ENCODE data around the gene CCDC8. TPM values are rescaled to one million over a fixed set of nuclear protein-coding genes. Genes with fewer than 3 reads are reported as not detected.

Gene CCDC8
- polyA plus RNA-seq, 2 of the 4 experiments (the other 2 are of a cell fraction), result 0.04 to 0.08 TPM

DNA sequence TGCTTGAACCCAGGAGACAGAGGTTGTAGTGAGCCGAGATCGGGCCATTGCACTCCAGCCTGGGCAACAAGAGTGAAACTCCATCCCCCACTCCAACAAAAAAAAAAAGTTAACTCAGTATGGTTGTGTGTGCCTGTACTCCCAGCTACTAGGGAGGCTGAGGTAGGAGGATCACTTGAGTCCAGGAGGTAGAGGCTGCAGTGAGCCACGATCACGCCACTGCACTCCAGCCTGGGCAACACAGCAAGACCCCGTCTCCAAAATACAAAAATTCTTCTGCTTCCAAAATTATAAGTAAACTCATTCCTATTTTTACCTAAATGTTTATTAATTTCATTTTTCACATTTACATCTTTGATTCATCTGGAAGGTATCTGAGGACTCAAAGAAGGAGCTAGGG is 43.6 kb upstream of the CCDC8 start:
- no peak overlapping the region for H3K4me3 ChIP-seq
- CTCF ChIA-PET, result interaction anchor here (0.6 to 2.7 kb wide), 12 partner anchors 9 to 1427 kb away, joined by 3 to 8 read pairs (median 4); no protein-coding TSS in a partner anchor
- no peak overlapping the region for H3K27ac ChIP-seq
- H3K9me3 ChIP-seq, result no peaks in the 10 kb centered on the region
- WGBS (ENCODE audit: missing lambda C conversion rate), result 92% methylated on average over 5 of the region's 5 CpGs
- H3K4me1 ChIP-seq, result no peaks in the 10 kb centered on the region
- POLR2A ChIA-PET, result no interaction called here
- FAIRE-seq, result no peak
- no peak for ATAC-seq
- DNase-seq (ENCODE audit: low read depth in 1 of 2, low spot score in 1 of 2), result no peak
- TF ChIP-seq RAD21 (conservative IDR thresholded peaks at IDR 0.05 in 1 of 2, IDR thresholded peaks at IDR 0.05 in 1 of 2), result no peak
- TF ChIP-seq HOXB13 (CRISPR knock-in tag; IDR thresholded peaks at IDR 0.05; ENCODE audit: low read depth), result no peak
- TF ChIP-seq CBX2 (IDR thresholded peaks at IDR 0.05; ENCODE audit: borderline replicate concordance, low read depth), result no peak
- TF ChIP-seq POLR2AphosphoS2 (conservative IDR thresholded peaks at IDR 0.05; ENCODE audit: low read length), result no peak
- no peak for TF ChIP-seq RNF2 (IDR thresholded peaks at IDR 0.05; ENCODE audit: borderline replicate concordance, low read depth)
- TF ChIP-seq, protein P1, sequence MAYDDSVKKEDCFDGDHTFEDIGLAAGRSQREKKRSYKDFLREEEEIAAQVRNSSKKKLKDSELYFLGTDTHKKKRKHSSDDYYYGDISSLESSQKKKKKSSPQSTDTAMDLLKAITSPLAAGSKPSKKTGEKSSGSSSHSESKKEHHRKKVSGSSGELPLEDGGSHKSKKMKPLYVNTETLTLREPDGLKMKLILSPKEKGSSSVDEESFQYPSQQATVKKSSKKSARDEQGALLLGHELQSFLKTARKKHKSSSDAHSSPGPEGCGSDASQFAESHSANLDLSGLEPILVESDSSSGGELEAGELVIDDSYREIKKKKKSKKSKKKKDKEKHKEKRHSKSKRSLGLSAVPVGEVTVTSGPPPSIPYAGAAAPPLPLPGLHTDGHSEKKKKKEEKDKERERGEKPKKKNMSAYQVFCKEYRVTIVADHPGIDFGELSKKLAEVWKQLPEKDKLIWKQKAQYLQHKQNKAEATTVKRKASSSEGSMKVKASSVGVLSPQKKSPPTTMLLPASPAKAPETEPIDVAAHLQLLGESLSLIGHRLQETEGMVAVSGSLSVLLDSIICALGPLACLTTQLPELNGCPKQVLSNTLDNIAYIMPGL (CRISPR knock-in tag; IDR thresholded peaks at IDR 0.05; ENCODE audit: borderline replicate concordance), result no peak
- no peak for TF ChIP-seq RCOR1 (IDR thresholded peaks at IDR 0.05; ENCODE audit: low read depth, low read length)
- TF ChIP-seq SREBF2 (IDR thresholded peaks at IDR 0.05), result no peak
- no peak for TF ChIP-seq KDM5A (IDR thresholded peaks at IDR 0.05)
- no peak for TF ChIP-seq EP300 (IDR thresholded peaks at IDR 0.05)
- no peak for TF ChIP-seq RFX5 (IDR thresholded peaks at IDR 0.05)
- TF ChIP-seq, protein P2, sequence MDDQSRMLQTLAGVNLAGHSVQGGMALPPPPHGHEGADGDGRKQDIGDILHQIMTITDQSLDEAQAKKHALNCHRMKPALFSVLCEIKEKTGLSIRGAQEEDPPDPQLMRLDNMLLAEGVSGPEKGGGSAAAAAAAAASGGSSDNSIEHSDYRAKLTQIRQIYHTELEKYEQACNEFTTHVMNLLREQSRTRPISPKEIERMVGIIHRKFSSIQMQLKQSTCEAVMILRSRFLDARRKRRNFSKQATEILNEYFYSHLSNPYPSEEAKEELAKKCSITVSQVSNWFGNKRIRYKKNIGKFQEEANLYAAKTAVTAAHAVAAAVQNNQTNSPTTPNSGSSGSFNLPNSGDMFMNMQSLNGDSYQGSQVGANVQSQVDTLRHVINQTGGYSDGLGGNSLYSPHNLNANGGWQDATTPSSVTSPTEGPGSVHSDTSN (IDR thresholded peaks at IDR 0.05), result no peak
- no peak for TF ChIP-seq NPAS2 (CRISPR knock-in tag; IDR thresholded peaks at IDR 0.05; ENCODE audit: borderline replicate concordance)
- TF ChIP-seq HDAC2 (IDR thresholded peaks at IDR 0.05), result no peak
- TF ChIP-seq ZC3H11A (IDR thresholded peaks at IDR 0.05), result no peak
- no peak for TF ChIP-seq ZSCAN20 (CRISPR knock-in tag; IDR thresholded peaks at IDR 0.05)
- no peak overlapping the region for H3K4me2 ChIP-seq

DNA sequence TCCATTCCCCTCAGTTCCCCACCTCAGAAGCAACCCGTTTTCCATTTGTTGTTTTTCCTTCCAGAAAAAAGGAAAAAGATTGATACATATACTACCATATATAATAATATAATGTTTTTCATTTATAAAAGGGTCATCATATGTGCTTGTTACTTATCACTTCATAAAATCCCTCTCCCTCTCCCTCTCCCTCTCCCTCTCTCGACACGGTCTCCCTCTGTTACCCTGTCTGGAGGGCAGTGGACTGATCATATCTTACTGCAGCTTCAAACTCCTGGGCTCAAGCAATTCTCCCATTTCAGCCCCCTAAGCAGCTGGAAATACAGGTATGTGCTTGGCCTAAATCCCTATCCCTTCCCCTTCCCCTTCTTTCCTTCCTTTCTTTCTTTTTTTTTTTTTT is 40.9 kb upstream of the CCDC8 start:
- H3K9me3 ChIP-seq, result no peaks in the 10 kb centered on the region
- H3K4me3 ChIP-seq, result no peak overlapping the region
- ChIA-PET CTCF (interaction anchor here (0.7 to 1.2 kb wide), 2 partner anchors 39 to 58 kb away, joined by 3 to 4 read pairs; no protein-coding TSS in a partner anchor), POLR2A (no interaction called here)
- no peaks in the 10 kb centered on the region for H3K4me1 ChIP-seq
- no peak overlapping the region for H3K4me2 ChIP-seq
- ATAC-seq (no peak), DNase-seq (ENCODE audit: low read depth in 1 of 2, low spot score in 1 of 2) (no peak), FAIRE-seq (no peak)
- H3K27ac ChIP-seq, result no peak overlapping the region
- WGBS (ENCODE audit: missing lambda C conversion rate), result 66% methylated on average over 3 of the region's 3 CpGs
- TF ChIP-seq HOXA7 (CRISPR knock-in tag; IDR thresholded peaks at IDR 0.05) (no peak), TP53 (CRISPR knock-in tag; IDR thresholded peaks at IDR 0.05) (no peak), RCOR1 (IDR thresholded peaks at IDR 0.05; ENCODE audit: low read depth, low read length) (no peak), ZFP36 (IDR thresholded peaks at IDR 0.05; ENCODE audit: borderline replicate concordance, partially characterized antibody) (no peak), CHD4 (IDR thresholded peaks at IDR 0.05; ENCODE audit: borderline replicate concordance) (no peak), GATA3 (IDR thresholded peaks at IDR 0.05; ENCODE audit: borderline replicate concordance) (no peak), NFE2L2 (conservative IDR thresholded peaks at IDR 0.05; ENCODE audit: low read length) (no peak), JUNB (IDR thresholded peaks at IDR 0.05) (no peak)

DNA sequence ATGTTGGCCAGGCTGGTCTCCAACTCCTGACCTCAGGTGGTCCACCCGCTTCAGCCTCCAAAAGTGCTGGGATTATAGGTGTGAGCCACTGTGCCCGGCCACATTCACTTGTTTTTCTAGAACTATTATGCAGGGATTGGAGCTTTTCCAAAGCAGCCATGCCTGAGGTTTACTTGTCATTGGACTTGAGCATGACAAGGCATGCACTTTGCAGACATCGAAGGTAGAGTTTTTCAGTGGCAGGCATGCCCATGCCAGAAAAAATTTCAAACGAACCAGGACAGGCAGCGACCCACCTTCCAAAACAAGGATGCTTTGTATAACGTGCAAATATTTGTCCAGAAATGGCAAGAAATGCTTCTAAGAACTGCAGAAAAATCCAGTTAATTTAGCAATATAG is 40.3 kb upstream of the CCDC8 start:
- ChIA-PET CTCF (interaction anchor here (1.0 to 1.2 kb wide), 3 partner anchors 9 to 49 kb away, joined by 3 to 5 read pairs (median 4); no protein-coding TSS in a partner anchor), POLR2A (no interaction called here)
- Histone ChIP-seq H3K4me1 (no peaks in the 10 kb centered on the region), H3K9me3 (no peaks in the 10 kb centered on the region), H3K4me2 (no peak overlapping the region), H3K27ac (no peak overlapping the region), H3K4me3 (no peak overlapping the region)
- no peak for DNase-seq (ENCODE audit: low read depth in 1 of 2, low spot score in 1 of 2)
- no peak for FAIRE-seq
- 72% methylated on average over 6 of the region's 6 CpGs for WGBS (ENCODE audit: missing lambda C conversion rate)
- ATAC-seq, result no peak
- TF ChIP-seq TP53 (CRISPR knock-in tag; IDR thresholded peaks at IDR 0.05), result no peak
- TF ChIP-seq FOXS1 (CRISPR knock-in tag; IDR thresholded peaks at IDR 0.05), result no peak
- TF ChIP-seq JUNB (IDR thresholded peaks at IDR 0.05), result no peak
- TF ChIP-seq NPAS2 (CRISPR knock-in tag; IDR thresholded peaks at IDR 0.05; ENCODE audit: borderline replicate concordance), result no peak
- TF ChIP-seq ZSCAN20 (CRISPR knock-in tag; IDR thresholded peaks at IDR 0.05), result no peak
- no peak for TF ChIP-seq CBX2 (IDR thresholded peaks at IDR 0.05; ENCODE audit: borderline replicate concordance, low read depth)
- TF ChIP-seq, protein P3, sequence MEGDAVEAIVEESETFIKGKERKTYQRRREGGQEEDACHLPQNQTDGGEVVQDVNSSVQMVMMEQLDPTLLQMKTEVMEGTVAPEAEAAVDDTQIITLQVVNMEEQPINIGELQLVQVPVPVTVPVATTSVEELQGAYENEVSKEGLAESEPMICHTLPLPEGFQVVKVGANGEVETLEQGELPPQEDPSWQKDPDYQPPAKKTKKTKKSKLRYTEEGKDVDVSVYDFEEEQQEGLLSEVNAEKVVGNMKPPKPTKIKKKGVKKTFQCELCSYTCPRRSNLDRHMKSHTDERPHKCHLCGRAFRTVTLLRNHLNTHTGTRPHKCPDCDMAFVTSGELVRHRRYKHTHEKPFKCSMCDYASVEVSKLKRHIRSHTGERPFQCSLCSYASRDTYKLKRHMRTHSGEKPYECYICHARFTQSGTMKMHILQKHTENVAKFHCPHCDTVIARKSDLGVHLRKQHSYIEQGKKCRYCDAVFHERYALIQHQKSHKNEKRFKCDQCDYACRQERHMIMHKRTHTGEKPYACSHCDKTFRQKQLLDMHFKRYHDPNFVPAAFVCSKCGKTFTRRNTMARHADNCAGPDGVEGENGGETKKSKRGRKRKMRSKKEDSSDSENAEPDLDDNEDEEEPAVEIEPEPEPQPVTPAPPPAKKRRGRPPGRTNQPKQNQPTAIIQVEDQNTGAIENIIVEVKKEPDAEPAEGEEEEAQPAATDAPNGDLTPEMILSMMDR (IDR thresholded peaks at IDR 0.05), result no peak
- no peak for TF ChIP-seq HDAC2 (IDR thresholded peaks at IDR 0.05)
- no peak for TF ChIP-seq CEBPB (IDR thresholded peaks at IDR 0.05)
- no peak for TF ChIP-seq HOXB5 (CRISPR knock-in tag; IDR thresholded peaks at IDR 0.05)
- TF ChIP-seq RFX5 (IDR thresholded peaks at IDR 0.05), result no peak
- TF ChIP-seq ZNF302 (CRISPR knock-in tag; IDR thresholded peaks at IDR 0.05), result no peak
- TF ChIP-seq MYC (IDR thresholded peaks at IDR 0.05; ENCODE audit: borderline replicate concordance, low read length), result no peak
- TF ChIP-seq HOXA7 (CRISPR knock-in tag; IDR thresholded peaks at IDR 0.05), result no peak
- TF ChIP-seq, protein P4, sequence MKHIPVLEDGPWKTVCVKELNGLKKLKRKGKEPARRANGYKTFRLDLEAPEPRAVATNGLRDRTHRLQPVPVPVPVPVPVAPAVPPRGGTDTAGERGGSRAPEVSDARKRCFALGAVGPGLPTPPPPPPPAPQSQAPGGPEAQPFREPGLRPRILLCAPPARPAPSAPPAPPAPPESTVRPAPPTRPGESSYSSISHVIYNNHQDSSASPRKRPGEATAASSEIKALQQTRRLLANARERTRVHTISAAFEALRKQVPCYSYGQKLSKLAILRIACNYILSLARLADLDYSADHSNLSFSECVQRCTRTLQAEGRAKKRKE (CRISPR knock-in tag; IDR thresholded peaks at IDR 0.05; ENCODE audit: low read depth), result no peak

All from A549 (cell line).